HG02938 (cell line): ENCODE data around the gene TICAM2.

Source experiments
- ATAC-seq: cut with Tn5 transposase; IDR thresholded peaks from one replicate; pipeline ENCODE4 v1.9.1; 2021; ENCODE audit warnings: mild to moderate bottlenecking, moderate library complexity; ENCODE audit not compliant: unreplicated experiment

The TICAM2 gene

DNA sequence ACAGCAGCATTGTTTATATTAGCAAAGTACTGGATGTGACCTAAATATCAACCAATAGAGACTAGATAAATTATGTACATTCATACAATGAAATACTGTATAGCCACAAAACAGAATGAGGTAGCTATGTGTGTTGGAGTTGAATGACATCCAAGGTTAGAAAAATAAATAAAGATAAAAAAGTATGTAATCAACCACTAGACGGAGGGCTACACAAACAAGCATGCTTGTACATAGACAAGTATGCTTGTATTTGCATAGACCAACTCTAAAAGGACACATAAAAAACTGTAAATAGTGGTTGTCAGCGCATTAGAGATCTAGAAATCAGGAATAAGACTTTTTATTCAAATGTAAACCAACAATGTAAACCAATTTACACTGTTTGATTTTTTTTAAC, 60.7 kb downstream of the TICAM2 start:
- ATAC-seq = no peak

- ATAC-seq = no peak
Observed at GRCh38 chr5:115535479-115536035, 66.7 kb downstream of the TICAM2 start.

GRCh38 chr5:115532517-115532916, 69.8 kb downstream of the TICAM2 start:
- no peak for ATAC-seq

- ATAC-seq = no peak
Observed at GRCh38 chr5:115531787-115532367, 70.4 kb downstream of the TICAM2 start.

GRCh38 chr5:115531380-115531779, 70.9 kb downstream of the TICAM2 start:
- ATAC-seq = no peak

DNA sequence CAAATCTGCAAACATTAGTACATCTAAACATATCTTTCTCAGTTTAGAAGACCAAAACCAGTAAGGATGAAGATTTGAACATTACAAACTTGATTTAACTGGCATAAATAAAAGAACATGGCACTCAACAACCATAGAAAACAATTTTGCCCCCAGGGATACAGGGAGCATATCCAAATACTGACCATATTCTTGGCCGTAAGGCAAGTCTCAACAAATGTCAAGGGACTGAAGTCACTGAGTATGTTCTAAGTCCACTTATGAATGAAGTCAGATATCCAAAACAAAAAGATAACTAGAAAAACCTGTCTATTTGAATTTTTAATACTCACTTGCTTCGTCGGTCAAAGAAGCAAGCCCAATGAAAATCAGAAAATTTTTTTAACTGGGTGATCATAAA, 71.9 kb downstream of the TICAM2 start:
- no peak for ATAC-seq
